ENCODE results near the gene ZCCHC17. TPM values are rescaled to one million over a fixed set of nuclear protein-coding genes. Genes with fewer than 3 reads are reported as not detected.

Gene ZCCHC17
- total RNA-seq, 1 donor from 2014 or later, result 50.1 TPM

DNA sequence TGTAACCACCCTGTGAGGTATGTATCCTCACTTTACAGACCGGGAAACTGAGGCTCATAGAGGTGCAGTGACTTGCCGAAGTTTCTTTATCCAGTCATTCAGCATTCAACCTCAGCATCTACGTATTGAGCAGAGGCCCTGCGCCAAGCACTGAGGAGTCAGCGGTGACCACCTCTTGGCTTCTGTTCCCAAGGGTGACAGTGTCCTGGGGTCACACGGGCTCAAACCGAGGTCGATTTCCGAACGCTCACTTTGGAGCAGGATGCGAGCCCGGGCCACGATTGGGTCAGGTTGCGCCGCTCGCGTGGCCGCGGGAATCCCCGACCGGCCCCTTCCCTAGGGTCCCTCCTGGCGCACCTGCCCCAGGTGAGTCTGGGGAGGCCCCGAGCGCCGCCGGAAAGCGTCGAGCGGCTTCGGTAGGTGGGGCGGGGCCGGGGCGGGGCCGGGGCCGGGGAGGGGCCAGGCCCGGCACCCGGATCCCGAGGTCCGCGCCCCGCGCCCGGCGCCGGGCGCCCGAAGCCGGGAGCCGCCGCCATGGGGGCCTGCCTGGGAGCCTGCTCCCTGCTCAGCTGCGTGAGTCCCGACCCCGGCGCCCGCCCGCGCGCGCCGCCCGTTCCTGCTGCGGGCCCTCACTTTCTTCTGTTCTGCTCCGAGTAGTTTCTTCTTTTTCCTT, 116.0 kb downstream of the ZCCHC17 start, which contains the start of gene SERINC2:
Gene SERINC2 (plus strand): TSS at position 482 of the 673 bp plus-strand sequence. CDS start 53 bp downstream, at position 535.
- no peak for FAIRE-seq
- peak; percentile 43 to 54 for DNase-seq (ENCODE audit: low spot score in 2 of 2)

DNA sequence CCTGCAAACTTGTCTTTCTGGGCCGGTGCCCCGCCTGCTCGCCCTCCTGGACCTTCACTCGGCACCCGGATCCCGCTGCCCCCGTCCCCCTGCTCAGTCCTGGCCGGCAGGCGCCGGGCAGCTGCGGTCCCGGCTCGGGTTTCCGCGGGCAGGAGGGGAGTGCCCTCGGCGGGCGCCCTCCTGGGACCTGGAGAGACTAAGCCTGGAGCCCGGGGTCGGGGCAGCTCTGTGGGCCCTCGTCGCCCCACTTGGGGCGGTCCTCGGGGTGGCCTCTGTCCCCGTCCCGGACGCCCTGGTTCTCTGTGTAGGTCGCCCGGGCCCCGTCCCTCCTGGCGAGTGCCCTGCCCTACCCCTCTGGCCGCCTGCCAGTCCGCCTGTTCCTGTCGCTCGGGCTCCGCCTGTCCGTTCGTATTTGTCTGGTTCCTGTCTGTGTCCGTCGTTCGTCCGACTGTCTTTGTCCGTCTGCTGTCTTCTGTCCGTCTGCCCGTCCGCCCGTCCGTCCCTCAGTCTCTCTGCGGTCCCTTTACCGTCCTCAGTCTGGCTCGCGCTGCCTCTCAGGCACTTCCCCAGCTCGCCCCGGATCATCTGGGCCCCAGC, 116.7 kb downstream of the ZCCHC17 start:
- peak in 1 of 2 donors; percentile 56 for DNase-seq (ENCODE audit: low spot score in 2 of 2)
- FAIRE-seq, result no peak

Other genes starting within 250 kb of the ZCCHC17 start
- 123 TPM for gene PUM1, start 231.3 kb upstream of the ZCCHC17 start, total RNA-seq
- gene NKAIN1, start 57.1 kb upstream of the ZCCHC17 start, total RNA-seq, result 28.1 TPM
- gene SNRNP40, start 244 bp upstream of the ZCCHC17 start, total RNA-seq, result 114 TPM
- gene FABP3, start 76.0 kb downstream of the ZCCHC17 start, total RNA-seq, result 198 TPM
- 0.41 TPM for gene SERINC2, start 116.2 kb downstream of the ZCCHC17 start, total RNA-seq